ENCODE results near the gene SLC25A22.

Gene SLC25A22

GRCh38 chr11:787084-787675 lies 10.9 kb downstream of the SLC25A22 start:
- H3K4me3 Mint-ChIP-seq = no peak overlapping the region
- peaks cover 4% of the 10 kb centered on the region for H3K27me3 Mint-ChIP-seq
- no peaks in the 10 kb centered on the region for H3K9me3 Mint-ChIP-seq

GRCh38 chr11:786235-787083 lies 11.6 kb downstream of the SLC25A22 start:
- no peak overlapping the region for H3K4me3 Mint-ChIP-seq
- DNase-seq = no peak
- peaks cover 23% of the 10 kb centered on the region for H3K36me3 Mint-ChIP-seq (ENCODE audit: low read depth)
- H3K4me1 Mint-ChIP-seq (ENCODE audit: low read depth) = peaks cover 5% of the 10 kb centered on the region
- peak overlapping the region; percentile 55 for H3K27ac Mint-ChIP-seq
- H3K27me3 Mint-ChIP-seq = peaks cover 4% of the 10 kb centered on the region
- no peaks in the 10 kb centered on the region for H3K9me3 Mint-ChIP-seq

More at GRCh38 chr11:787084-787675, 10.9 kb downstream of the SLC25A22 start:
- peaks cover 5% of the 10 kb centered on the region for H3K4me1 Mint-ChIP-seq (ENCODE audit: low read depth)
- no peak for DNase-seq
- H3K27ac Mint-ChIP-seq = no peak overlapping the region
- H3K36me3 Mint-ChIP-seq (ENCODE audit: low read depth) = peaks cover 25% of the 10 kb centered on the region

GRCh38 chr11:783581-784015 lies 14.5 kb downstream of the SLC25A22 start:
- DNase-seq = peak; percentile 45
- Mint-ChIP-seq H3K27me3 (no peaks in the 10 kb centered on the region), H3K27ac (no peak overlapping the region), H3K36me3 (ENCODE audit: low read depth) (peaks cover 33% of the 10 kb centered on the region), H3K4me1 (ENCODE audit: low read depth) (peaks cover 17% of the 10 kb centered on the region), H3K9me3 (no peaks in the 10 kb centered on the region), H3K4me3 (no peak overlapping the region)

GRCh38 chr11:782264-783174 lies 15.6 kb downstream of the SLC25A22 start:
- Mint-ChIP-seq H3K4me1 (ENCODE audit: low read depth) (peaks cover 14% of the 10 kb centered on the region), H3K4me3 (no peak overlapping the region), H3K36me3 (ENCODE audit: low read depth) (peaks cover 34% of the 10 kb centered on the region), H3K27me3 (no peaks in the 10 kb centered on the region), H3K27ac (no peak overlapping the region), H3K9me3 (no peaks in the 10 kb centered on the region)
- DNase-seq = no peak

- peaks cover 28% of the 10 kb centered on the region for H3K4me1 Mint-ChIP-seq (ENCODE audit: low read depth)
- H3K27me3 Mint-ChIP-seq = no peaks in the 10 kb centered on the region
- H3K9me3 Mint-ChIP-seq = no peaks in the 10 kb centered on the region
- H3K4me3 Mint-ChIP-seq = peak overlapping the region; percentile 20
- H3K27ac Mint-ChIP-seq = no peak overlapping the region
- peaks cover 45% of the 10 kb centered on the region for H3K36me3 Mint-ChIP-seq (ENCODE audit: low read depth)
- DNase-seq = no peak
Measured at GRCh38 chr11:779955-780532, 18.0 kb downstream of the SLC25A22 start.

- peak overlapping the region; percentile 83 for H3K4me3 Mint-ChIP-seq
- no peaks in the 10 kb centered on the region for H3K9me3 Mint-ChIP-seq
- H3K27ac Mint-ChIP-seq = peak overlapping the region; percentile 33
- H3K4me1 Mint-ChIP-seq (ENCODE audit: low read depth) = peaks cover 34% of the 10 kb centered on the region
- H3K27me3 Mint-ChIP-seq = no peaks in the 10 kb centered on the region
- peaks cover 50% of the 10 kb centered on the region for H3K36me3 Mint-ChIP-seq (ENCODE audit: low read depth)
- DNase-seq = no peak
Measured at GRCh38 chr11:778976-779954, 18.8 kb downstream of the SLC25A22 start.

- H3K9me3 Mint-ChIP-seq = no peaks in the 10 kb centered on the region
- DNase-seq = peak; percentile 98
- H3K36me3 Mint-ChIP-seq (ENCODE audit: low read depth) = peaks cover 60% of the 10 kb centered on the region
- H3K4me1 Mint-ChIP-seq (ENCODE audit: low read depth) = peaks cover 34% of the 10 kb centered on the region
- no peaks in the 10 kb centered on the region for H3K27me3 Mint-ChIP-seq
- H3K4me3 Mint-ChIP-seq = peak within 1 kb of the TSS; percentile 91
- H3K27ac Mint-ChIP-seq = peak within 1 kb of the TSS; percentile 91
Measured at GRCh38 chr11:777288-778255, 20.5 kb downstream of the SLC25A22 start, which contains the start of gene GATD1. TSS of gene GATD1 (minus strand) at chr11:777487. CDS start at chr11:777462, 25 bp downstream.

- DNase-seq = no peak
Measured at GRCh38 chr11:776561-777287, 21.4 kb downstream of the SLC25A22 start.

GRCh38 chr11:776263-776560 lies 21.9 kb downstream of the SLC25A22 start:
- Mint-ChIP-seq H3K9me3 (no peaks in the 10 kb centered on the region), H3K27me3 (no peaks in the 10 kb centered on the region), H3K4me1 (ENCODE audit: low read depth) (peaks cover 34% of the 10 kb centered on the region), H3K27ac (peak overlapping the region; percentile 91), H3K36me3 (ENCODE audit: low read depth) (peaks cover 63% of the 10 kb centered on the region), H3K4me3 (peak overlapping the region; percentile 91)
- DNase-seq = no peak

More at GRCh38 chr11:776561-777287, 21.4 kb downstream of the SLC25A22 start:
- Mint-ChIP-seq H3K27ac (peak overlapping the region; percentile 91), H3K36me3 (ENCODE audit: low read depth) (peaks cover 61% of the 10 kb centered on the region), H3K9me3 (no peaks in the 10 kb centered on the region), H3K27me3 (no peaks in the 10 kb centered on the region), H3K4me1 (ENCODE audit: low read depth) (peaks cover 34% of the 10 kb centered on the region), H3K4me3 (peak overlapping the region; percentile 91)

GRCh38 chr11:774873-775592 lies 23.0 kb downstream of the SLC25A22 start:
- peak overlapping the region; percentile 91 for H3K4me3 Mint-ChIP-seq
- peaks cover 67% of the 10 kb centered on the region for H3K36me3 Mint-ChIP-seq (ENCODE audit: low read depth)
- H3K9me3 Mint-ChIP-seq = no peaks in the 10 kb centered on the region
- peaks cover 28% of the 10 kb centered on the region for H3K4me1 Mint-ChIP-seq (ENCODE audit: low read depth)
- no peaks in the 10 kb centered on the region for H3K27me3 Mint-ChIP-seq
- DNase-seq = no peak
- peak overlapping the region; percentile 71 for H3K27ac Mint-ChIP-seq

GRCh38 chr11:773830-774229 lies 24.3 kb downstream of the SLC25A22 start:
- Mint-ChIP-seq H3K36me3 (ENCODE audit: low read depth) (peaks cover 68% of the 10 kb centered on the region), H3K4me3 (no peak overlapping the region), H3K4me1 (ENCODE audit: low read depth) (peaks cover 21% of the 10 kb centered on the region), H3K27me3 (no peaks in the 10 kb centered on the region), H3K9me3 (no peaks in the 10 kb centered on the region), H3K27ac (no peak overlapping the region)
- DNase-seq = no peak

All from activated T-cell treated with anti-CD3 and anti-CD28 coated beads, Interleukin-2, amount 50 U/mL, for 24 hours (primary cell).